AG09309 (cell line): ENCODE data around the gene ARHGAP26.

Experiments used
- DNase-seq: peaks from one replicate; pipeline ENCODE4 v3.0.0-alpha.2; 2010; ENCODE audit warnings: low read depth
- H3K4me3 ChIP-seq: 2 replicates; pipeline ENCODE4 v1.5.1; 2011; ENCODE audit warnings: mild to moderate bottlenecking, low read depth, low read length, moderate library complexity; ENCODE audit not compliant: control insufficient read depth
- CTCF ChIP-seq: IDR thresholded peaks from 2 replicates; pipeline ENCODE4 v1.5.1; 2011; ENCODE audit warnings: mild to moderate bottlenecking, low read depth, low read length, inconsistent platforms; ENCODE audit not compliant: insufficient read depth, control insufficient read depth; ENCODE audit errors: missing control alignments

Gene ARHGAP26, protein sequence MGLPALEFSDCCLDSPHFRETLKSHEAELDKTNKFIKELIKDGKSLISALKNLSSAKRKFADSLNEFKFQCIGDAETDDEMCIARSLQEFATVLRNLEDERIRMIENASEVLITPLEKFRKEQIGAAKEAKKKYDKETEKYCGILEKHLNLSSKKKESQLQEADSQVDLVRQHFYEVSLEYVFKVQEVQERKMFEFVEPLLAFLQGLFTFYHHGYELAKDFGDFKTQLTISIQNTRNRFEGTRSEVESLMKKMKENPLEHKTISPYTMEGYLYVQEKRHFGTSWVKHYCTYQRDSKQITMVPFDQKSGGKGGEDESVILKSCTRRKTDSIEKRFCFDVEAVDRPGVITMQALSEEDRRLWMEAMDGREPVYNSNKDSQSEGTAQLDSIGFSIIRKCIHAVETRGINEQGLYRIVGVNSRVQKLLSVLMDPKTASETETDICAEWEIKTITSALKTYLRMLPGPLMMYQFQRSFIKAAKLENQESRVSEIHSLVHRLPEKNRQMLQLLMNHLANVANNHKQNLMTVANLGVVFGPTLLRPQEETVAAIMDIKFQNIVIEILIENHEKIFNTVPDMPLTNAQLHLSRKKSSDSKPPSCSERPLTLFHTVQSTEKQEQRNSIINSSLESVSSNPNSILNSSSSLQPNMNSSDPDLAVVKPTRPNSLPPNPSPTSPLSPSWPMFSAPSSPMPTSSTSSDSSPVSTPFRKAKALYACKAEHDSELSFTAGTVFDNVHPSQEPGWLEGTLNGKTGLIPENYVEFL

GRCh38 chr5:142769793-142770649, at the start of gene ARHGAP26:
Gene ARHGAP26, plus strand, starts transcription at chr5:142770377. Its CDS starts 385 bp downstream, at chr5:142770762.
- peak; percentile 74 for DNase-seq
- peak; percentile 35 for TF ChIP-seq CTCF
- H3K4me3 ChIP-seq: peak within 1 kb of the TSS; percentile 99

- no peak overlapping the region for H3K4me3 ChIP-seq
- DNase-seq: no peak
- TF ChIP-seq CTCF: no peak
Observed at GRCh38 chr5:142720641-142721271, 49.4 kb upstream of the ARHGAP26 start.

DNA sequence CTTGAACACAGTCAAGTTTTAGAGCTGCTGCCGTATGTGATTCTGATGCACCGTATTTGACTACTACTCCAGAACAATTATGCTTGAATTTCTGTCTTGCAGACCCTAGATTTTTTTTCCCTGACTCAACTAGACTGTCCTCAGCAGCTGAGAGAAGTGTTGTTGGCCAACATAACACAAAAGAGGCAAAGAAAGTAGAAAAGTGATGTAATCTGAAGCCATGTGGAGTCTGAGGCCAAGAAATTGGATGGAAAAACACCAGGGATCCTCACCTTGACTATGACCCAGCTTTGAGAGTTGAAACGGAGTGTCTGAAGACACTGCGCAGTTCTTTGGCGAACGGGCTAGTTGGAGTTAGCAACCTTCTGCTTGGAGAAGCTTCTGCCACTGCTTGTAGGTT, 48.0 kb upstream of the ARHGAP26 start:
- no peak for DNase-seq
- no peak overlapping the region for H3K4me3 ChIP-seq
- no peak for TF ChIP-seq CTCF

DNA sequence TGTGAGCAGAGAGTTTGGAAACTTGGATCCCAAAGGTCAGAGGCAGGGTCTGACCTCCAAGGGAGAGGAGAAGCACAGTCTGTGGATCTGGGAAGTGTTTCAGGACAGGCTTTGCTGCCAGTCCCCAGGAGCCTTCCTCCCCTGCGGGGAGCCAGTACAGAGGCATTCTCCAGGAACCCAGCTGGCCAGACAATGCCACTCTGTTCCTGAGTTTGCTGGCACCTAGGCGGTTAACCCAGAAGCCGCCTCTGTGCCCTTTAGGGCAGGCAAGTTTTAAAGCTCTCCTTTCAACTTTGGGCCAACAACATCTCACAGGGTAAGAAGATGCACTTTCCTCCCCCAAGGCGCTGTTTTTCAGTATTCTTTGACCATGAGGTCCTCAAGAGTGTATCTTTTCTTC, 47.3 kb upstream of the ARHGAP26 start:
- no peak for TF ChIP-seq CTCF
- DNase-seq: no peak
- no peak overlapping the region for H3K4me3 ChIP-seq

- DNase-seq: no peak
- TF ChIP-seq CTCF: no peak
- H3K4me3 ChIP-seq: no peak overlapping the region
Observed at GRCh38 chr5:142724821-142725220, 45.4 kb upstream of the ARHGAP26 start.
